Endothelial cell (in vitro differentiated cells): ENCODE measurements around the gene NOTO. TPM values are rescaled to one million over a fixed set of nuclear protein-coding genes. Genes with fewer than 3 reads are reported as not detected.
"Not testable (repeated sequence)": the region's sequence is repeated elsewhere in the genome, so short reads cannot be mapped to it uniquely, and the experiment has no call there.

Experiments used
- DNase-seq: peaks from one replicate; pipeline ENCODE4 v3.0.0; 2021; ENCODE audit warnings: low spot score
- H3K27ac Mint-ChIP-seq: one replicate; pipeline ENCODE4 v1.8.0; 2021; ENCODE audit warnings: mixed read lengths, inconsistent platforms; ENCODE audit not compliant: unreplicated experiment
- H3K27me3 Mint-ChIP-seq: one replicate; pipeline ENCODE4 v1.8.0; 2021; ENCODE audit warnings: mild to moderate bottlenecking, moderate library complexity, mixed read lengths, inconsistent platforms; ENCODE audit not compliant: unreplicated experiment
- H3K36me3 Mint-ChIP-seq: one replicate; pipeline ENCODE4 v1.8.0; 2021; ENCODE audit warnings: mild to moderate bottlenecking, low read depth, mixed read lengths, inconsistent platforms; ENCODE audit not compliant: unreplicated experiment
- H3K4me1 Mint-ChIP-seq: one replicate; pipeline ENCODE4 v1.8.0; 2021; ENCODE audit warnings: mild to moderate bottlenecking, mixed read lengths, inconsistent platforms; ENCODE audit not compliant: unreplicated experiment
- H3K4me3 Mint-ChIP-seq: one replicate; pipeline ENCODE4 v1.8.0; 2021; ENCODE audit warnings: mild to moderate bottlenecking, mixed read lengths, inconsistent platforms; ENCODE audit not compliant: unreplicated experiment
- H3K9me3 Mint-ChIP-seq: one replicate; pipeline ENCODE4 v1.8.0; 2021; ENCODE audit warnings: mixed read lengths, inconsistent platforms; ENCODE audit not compliant: unreplicated experiment
- total RNA-seq: library from RNA; stranded (reverse); fragmentation: NEBNext Ultra II Directional; extraction: Animal tissue kit (Norgen Biotek cat#: 25700); gene quantifications from one replicate; pipeline ENCODE4 v1.2.1, GENCODE V29; 2021; ENCODE audit not compliant: unreplicated experiment
- TF ChIP-seq, protein P1 (sequence below): fragments of 200-600 bp; sonication (generic); IDR thresholded peaks from one replicate; pipeline ENCODE4 v1.5.0; 2021; ENCODE audit warnings: antibody characterized with exemption; ENCODE audit not compliant: unreplicated experiment

NOTO gene
- total RNA-seq, 1 donor from 2014 or later: not detected

- Mint-ChIP-seq H3K27me3 (peaks cover 14% of the 10 kb centered on the region), H3K4me3 (no peak overlapping the region), H3K27ac (no peak overlapping the region), H3K4me1 (peaks cover 5% of the 10 kb centered on the region), H3K36me3 (no peaks in the 10 kb centered on the region), H3K9me3 (no peaks in the 10 kb centered on the region)
- TF ChIP-seq, protein P1, sequence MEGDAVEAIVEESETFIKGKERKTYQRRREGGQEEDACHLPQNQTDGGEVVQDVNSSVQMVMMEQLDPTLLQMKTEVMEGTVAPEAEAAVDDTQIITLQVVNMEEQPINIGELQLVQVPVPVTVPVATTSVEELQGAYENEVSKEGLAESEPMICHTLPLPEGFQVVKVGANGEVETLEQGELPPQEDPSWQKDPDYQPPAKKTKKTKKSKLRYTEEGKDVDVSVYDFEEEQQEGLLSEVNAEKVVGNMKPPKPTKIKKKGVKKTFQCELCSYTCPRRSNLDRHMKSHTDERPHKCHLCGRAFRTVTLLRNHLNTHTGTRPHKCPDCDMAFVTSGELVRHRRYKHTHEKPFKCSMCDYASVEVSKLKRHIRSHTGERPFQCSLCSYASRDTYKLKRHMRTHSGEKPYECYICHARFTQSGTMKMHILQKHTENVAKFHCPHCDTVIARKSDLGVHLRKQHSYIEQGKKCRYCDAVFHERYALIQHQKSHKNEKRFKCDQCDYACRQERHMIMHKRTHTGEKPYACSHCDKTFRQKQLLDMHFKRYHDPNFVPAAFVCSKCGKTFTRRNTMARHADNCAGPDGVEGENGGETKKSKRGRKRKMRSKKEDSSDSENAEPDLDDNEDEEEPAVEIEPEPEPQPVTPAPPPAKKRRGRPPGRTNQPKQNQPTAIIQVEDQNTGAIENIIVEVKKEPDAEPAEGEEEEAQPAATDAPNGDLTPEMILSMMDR: no peak
- DNase-seq: no peak
Measured at GRCh38 chr2:73185965-73186364, 16.4 kb upstream of the NOTO start.

DNA sequence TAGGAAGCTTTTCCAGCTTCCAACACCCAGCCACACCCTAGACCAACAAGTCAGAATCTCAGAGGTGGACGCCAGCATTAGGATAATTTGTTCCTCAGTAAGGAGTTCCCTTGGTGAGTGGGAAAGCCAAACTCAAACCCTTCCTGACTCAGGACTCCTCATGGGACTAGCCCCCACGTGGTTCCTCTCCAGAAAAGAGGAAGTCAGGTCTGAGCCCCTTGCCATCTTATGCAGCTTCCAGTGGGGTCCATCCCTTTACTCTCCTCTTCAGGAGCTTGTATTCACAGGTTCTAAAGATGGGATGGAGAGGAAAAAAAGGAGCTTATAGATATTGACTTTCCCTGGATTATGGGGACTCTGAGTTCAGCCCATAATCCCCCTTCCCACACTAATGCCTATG lies 14.8 kb upstream of the NOTO start:
- TF ChIP-seq, protein P1: no peak
- no peak overlapping the region for H3K27ac Mint-ChIP-seq
- no peak overlapping the region for H3K4me3 Mint-ChIP-seq
- H3K4me1 Mint-ChIP-seq: peaks cover 5% of the 10 kb centered on the region
- H3K9me3 Mint-ChIP-seq: no peaks in the 10 kb centered on the region
- DNase-seq: no peak
- peaks cover 12% of the 10 kb centered on the region for H3K27me3 Mint-ChIP-seq
- no peaks in the 10 kb centered on the region for H3K36me3 Mint-ChIP-seq

DNA sequence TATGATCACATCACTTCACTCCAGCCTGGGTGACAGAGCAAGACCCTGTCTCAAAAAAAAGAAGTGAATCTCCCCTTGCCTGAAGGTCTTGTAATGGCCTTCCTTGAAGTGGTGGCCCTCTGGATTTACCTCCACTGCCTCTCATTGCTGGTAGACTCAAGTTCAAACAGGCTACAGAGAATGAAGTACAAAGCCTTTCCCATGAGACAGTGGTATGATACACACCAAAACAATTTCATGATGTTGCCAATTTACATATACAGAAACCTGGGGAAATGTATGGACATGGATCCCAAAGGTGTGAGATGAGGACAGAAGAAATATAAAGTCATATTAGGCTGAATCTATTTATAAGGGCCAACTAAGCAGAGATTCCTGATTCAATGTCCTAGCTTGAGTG lies 4.8 kb upstream of the NOTO start:
- DNase-seq: no peak
- TF ChIP-seq, protein P1: no peak
- no peaks in the 10 kb centered on the region for H3K4me1 Mint-ChIP-seq
- no peak overlapping the region for H3K4me3 Mint-ChIP-seq
- peaks cover 3% of the 10 kb centered on the region for H3K36me3 Mint-ChIP-seq
- H3K27me3 Mint-ChIP-seq: peaks cover 5% of the 10 kb centered on the region
- no peaks in the 10 kb centered on the region for H3K9me3 Mint-ChIP-seq
- H3K27ac Mint-ChIP-seq: no peak overlapping the region

DNA sequence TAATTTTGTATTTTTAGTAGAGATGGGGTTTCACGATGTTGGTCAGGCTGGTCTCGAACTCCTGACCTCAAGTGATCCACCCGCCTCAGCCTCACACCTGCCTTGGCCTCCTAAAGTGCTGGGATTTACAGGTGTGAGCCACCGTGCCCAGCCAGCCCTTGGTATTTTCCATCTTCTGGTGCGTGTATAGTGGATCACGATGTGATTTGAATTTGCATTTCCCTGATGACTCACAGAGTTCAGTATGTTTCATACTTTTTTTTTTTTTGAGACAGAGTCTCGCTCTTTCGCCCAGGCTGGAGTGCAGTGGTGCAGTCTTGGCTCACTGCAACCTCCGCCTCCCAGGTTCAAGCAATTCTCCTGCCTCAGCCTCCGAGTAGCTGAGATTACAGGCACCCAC lies 2.1 kb upstream of the NOTO start:
- peaks cover 11% of the 10 kb centered on the region for H3K27me3 Mint-ChIP-seq
- not testable (repeated sequence) for H3K36me3 Mint-ChIP-seq, H3K4me3 Mint-ChIP-seq, H3K27ac Mint-ChIP-seq, DNase-seq, H3K4me1 Mint-ChIP-seq, H3K9me3 Mint-ChIP-seq

DNA sequence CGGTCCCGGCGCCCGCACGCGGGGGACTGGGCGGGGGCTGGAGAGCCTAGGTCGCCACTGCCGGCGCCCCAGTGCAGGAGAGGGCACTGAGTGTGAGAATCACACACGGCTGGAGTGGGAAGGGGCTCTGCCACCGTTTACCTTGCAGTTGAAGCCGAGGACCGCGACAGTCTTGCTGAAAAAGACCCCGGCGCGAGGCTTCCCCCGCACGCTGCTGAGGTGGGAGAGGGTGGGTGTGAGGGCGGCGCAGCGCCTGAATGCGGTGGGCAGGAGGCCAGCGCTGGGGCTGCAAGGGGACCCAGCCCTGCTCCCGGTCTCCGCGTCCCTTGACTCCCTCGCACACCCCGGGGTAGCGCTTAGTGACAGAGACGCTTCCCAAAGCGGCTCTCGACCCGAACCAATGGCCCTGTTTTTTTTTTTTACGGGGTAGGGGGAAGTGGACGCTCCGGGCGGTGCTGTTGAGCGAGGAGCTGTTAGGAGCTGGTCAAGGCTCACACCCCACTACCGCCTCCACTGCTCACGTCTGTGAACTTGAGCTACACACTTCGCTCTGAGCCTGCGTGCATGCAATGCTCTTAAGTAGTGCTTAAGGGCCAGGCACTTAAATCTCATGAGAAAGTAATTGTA lies 794 bp downstream of the NOTO start:
- H3K27me3 Mint-ChIP-seq: peaks cover 11% of the 10 kb centered on the region
- no peaks in the 10 kb centered on the region for H3K9me3 Mint-ChIP-seq

More for the DNA sequence above, 794 bp downstream of the NOTO start:
- Mint-ChIP-seq H3K27ac (no peak overlapping the region), H3K4me3 (no peak overlapping the region), H3K36me3 (peaks cover 7% of the 10 kb centered on the region), H3K4me1 (no peaks in the 10 kb centered on the region)
- TF ChIP-seq, protein P1: no peak
- DNase-seq: no peak
